ENCODE results near the gene SMKR1.
"Not testable (repeated sequence)": the region's sequence is repeated elsewhere in the genome, so short reads cannot be mapped to it uniquely, and the experiment has no call there.

Gene SMKR1

DNA sequence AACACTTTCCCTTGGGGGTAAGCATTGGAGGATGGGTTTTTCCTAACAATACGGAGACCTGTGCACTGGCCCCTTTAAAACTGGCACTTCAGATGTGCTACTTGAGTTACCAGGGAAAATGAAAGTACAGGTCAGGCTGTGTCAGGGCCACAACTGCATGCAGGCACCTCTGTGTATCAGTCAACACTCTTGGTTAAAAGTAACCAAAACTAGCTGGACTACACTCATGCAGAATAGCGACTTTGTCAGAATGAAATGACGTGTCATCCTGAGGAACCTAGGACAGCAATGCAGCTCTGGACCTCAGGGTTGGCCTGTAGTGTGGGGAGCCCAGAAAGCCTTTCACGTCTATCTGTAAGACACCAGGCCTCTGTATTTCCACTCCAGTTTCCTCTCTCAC lies 33.8 kb upstream of the SMKR1 start:
- DNase-seq (ENCODE audit: low read depth), result no peak

DNA sequence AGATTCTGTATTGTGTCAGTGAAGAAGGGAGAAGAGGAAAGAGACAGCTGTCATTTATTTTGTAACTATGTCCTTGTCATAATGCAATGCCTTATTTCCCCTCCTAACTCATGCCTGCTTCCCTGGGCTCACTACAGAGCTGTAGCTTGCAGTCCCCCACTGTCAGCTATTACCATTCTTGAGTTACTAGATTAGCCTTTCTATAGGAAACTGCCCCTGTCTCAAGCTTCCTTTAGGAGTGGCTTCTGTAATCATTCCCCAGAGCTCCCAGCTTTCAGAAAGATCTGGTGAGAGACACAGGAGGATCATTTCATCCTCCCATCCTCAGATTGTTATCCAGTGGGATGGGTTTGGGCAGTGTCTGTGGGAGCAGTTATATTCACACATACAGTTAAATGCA lies 32.4 kb upstream of the SMKR1 start:
- no peak for DNase-seq (ENCODE audit: low read depth)

More for the DNA sequence above, 33.8 kb upstream of the SMKR1 start:
- TF ChIP-seq, protein P1, sequence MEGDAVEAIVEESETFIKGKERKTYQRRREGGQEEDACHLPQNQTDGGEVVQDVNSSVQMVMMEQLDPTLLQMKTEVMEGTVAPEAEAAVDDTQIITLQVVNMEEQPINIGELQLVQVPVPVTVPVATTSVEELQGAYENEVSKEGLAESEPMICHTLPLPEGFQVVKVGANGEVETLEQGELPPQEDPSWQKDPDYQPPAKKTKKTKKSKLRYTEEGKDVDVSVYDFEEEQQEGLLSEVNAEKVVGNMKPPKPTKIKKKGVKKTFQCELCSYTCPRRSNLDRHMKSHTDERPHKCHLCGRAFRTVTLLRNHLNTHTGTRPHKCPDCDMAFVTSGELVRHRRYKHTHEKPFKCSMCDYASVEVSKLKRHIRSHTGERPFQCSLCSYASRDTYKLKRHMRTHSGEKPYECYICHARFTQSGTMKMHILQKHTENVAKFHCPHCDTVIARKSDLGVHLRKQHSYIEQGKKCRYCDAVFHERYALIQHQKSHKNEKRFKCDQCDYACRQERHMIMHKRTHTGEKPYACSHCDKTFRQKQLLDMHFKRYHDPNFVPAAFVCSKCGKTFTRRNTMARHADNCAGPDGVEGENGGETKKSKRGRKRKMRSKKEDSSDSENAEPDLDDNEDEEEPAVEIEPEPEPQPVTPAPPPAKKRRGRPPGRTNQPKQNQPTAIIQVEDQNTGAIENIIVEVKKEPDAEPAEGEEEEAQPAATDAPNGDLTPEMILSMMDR (conservative IDR thresholded peaks at IDR 0.05; ENCODE audit: low read length), result no peak
- H3K4me3 ChIP-seq (ENCODE audit: low read length), result no peak overlapping the region

DNA sequence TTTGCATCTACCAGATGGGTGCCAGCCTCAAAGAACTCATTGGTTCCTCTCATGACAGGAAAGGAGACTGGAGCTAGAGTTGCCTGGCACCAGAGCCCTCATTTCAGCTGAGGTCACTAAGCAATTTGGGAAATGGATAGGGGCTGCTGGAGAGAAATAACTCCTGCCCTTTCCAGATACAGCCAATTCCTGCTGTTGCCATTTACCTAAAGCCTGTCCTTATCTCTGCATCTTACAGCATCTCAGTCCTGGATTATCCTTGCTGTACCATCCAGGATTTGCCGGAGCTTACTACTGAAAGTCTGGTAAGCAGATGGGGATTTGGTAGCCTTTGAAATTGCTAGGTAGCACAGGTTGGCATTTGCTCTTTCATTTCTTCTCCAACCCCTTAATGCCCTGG lies 31.9 kb upstream of the SMKR1 start:
- TF ChIP-seq, protein P1 (conservative IDR thresholded peaks at IDR 0.05; ENCODE audit: low read length), result no peak
- no peak overlapping the region for H3K4me3 ChIP-seq (ENCODE audit: low read length)
- DNase-seq (ENCODE audit: low read depth), result no peak

More for the DNA sequence above, 32.4 kb upstream of the SMKR1 start:
- TF ChIP-seq, protein P1 (conservative IDR thresholded peaks at IDR 0.05; ENCODE audit: low read length), result no peak
- no peak overlapping the region for H3K4me3 ChIP-seq (ENCODE audit: low read length)

DNA sequence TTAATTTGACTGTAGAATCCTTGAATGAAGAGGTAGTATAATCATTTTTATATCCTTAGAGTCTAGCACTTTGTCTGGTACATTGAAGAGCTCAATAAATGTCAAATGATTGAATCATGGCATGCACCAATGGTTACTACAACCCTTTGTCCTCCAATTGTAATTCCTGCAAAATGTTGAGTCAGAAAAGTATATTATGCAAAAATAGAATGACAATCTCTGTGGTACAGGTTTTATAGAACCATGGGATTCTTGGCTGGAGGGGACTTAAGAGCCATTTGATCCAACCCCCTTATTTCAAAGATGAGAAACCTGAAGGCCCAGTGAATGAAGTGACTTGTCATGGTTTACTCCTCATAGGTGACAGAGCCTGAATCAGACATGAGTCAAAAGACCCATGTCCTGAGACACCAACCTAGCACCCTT lies 30.9 kb upstream of the SMKR1 start:
- no peak overlapping the region for H3K4me3 ChIP-seq (ENCODE audit: low read length)
- TF ChIP-seq, protein P1 (conservative IDR thresholded peaks at IDR 0.05; ENCODE audit: low read length), result no peak
- no peak for DNase-seq (ENCODE audit: low read depth)

DNA sequence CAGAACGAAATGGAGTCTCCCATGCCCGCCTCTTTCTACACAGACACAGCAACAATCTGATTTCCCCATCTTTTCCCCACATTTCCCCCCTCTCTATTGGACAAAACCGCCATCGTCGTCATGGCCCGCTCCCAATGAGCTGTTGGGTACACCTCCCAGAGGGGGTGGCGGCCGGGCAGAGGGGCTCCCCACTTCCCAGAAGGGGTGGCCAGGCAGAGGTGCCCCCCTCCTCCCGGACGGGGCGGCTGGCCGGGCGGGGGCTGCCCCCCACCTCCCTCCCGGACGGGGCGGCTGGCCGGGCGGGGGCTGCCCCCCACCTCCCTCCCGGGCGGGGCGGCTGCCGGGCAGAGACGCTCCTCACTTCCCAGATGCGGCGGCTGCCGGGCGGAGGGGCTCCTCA lies 26.4 kb upstream of the SMKR1 start:
- H3K4me3 ChIP-seq (ENCODE audit: low read length); DNase-seq (ENCODE audit: low read depth): not testable (repeated sequence)

DNA sequence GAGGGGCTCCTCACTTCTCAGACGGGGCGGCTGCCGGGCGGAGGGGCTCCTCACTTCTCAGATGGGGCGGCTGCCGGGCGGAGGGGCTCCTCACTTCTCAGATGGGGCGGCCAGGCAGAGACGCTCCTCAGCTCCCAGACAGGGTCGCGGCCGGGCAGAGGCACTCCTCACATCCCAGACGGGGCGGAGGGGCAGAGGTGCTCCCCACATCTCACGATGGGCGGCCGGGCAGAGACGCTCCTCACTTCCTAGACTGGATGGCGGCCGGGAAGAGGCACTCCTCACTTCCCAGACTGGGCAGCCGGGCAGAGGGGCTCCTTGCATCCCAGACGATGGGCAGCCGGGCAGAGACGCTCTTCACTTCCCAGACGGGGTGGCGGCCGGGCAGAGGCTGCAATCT lies 25.9 kb upstream of the SMKR1 start:
- not testable (repeated sequence) for DNase-seq (ENCODE audit: low read depth)

DNA sequence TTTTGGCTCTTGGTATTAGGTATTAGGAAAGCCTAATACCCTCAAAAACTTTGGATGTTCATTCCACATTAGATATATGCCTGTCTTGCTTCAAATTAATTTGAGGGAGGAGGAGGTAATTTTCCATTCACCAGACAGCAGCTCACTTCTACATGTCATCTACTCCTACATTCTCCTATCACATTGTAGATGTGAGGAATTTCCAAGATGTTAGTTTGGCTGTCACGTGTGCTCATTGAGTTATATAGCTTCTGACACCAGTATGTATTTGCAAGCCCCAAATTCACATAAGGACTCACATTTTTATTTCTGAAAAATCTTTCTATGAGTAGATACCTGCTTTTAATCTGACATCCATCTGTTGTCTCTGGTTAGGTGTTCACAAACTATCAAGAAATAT lies 22.5 kb upstream of the SMKR1 start:
- TF ChIP-seq, protein P1 (conservative IDR thresholded peaks at IDR 0.05; ENCODE audit: low read length), result no peak
- H3K4me3 ChIP-seq (ENCODE audit: low read length), result no peak overlapping the region
- no peak for DNase-seq (ENCODE audit: low read depth)

More for the DNA sequence above, 25.9 kb upstream of the SMKR1 start:
- H3K4me3 ChIP-seq (ENCODE audit: low read length), result not testable (repeated sequence)

DNA sequence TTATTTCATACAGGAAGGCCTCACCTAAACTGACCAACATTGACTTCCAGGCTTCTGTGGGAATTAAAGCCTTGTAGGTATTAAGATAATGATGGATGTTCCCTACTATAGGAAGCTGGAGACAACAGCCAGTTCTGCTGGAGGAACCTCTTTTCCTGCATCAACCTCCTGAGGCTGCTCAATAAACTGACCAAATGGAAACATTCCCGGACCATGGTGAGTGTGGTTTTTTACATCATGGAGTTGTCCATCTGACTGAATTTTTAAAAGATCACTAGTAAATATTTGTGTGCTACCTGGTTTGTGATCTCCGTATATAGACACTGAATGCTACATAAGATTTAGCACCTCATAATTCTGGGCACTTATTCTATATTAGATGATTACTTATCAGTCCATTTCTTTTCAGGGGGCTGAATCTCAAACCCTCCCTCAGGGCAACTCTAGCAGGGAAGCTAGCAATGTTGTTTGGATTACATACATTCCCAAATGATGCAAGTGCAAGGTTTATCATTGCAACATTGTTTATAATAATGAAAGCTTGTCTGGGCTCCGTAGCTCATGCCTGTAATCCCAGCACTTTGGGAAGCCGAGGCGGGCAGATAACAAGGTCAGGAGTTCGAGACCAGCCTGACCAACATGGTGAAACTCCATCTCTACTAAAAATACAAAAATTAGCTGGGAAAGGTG lies 21.5 kb upstream of the SMKR1 start:
- TF ChIP-seq, protein P1 (conservative IDR thresholded peaks at IDR 0.05; ENCODE audit: low read length), result no peak
- no peak for DNase-seq (ENCODE audit: low read depth)
- H3K4me3 ChIP-seq (ENCODE audit: low read length), result no peak overlapping the region

DNA sequence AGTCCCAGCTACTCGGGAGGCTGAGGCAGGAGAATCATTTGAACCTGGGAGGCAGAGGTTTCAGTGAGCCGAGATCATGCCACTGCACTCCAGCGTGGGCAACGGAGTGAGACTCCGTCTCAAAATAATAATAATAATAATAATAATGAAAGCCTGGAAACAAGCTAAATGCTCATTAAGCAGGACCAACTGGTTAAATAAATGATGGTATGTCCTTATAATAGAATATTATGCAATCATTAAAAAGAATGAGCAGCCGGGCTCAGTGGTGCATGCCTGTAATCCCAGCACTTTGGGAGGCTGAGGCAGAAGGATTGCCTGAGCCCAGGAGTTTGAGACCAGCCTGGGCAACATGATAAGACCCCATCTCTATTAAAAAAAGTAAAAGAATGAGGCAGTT lies 21.0 kb upstream of the SMKR1 start:
- DNase-seq (ENCODE audit: low read depth); H3K4me3 ChIP-seq (ENCODE audit: low read length): not testable (repeated sequence)

Measured in AG10803 (cell line).